ENCODE data around the gene RIMKLA.

The RIMKLA gene

DNA sequence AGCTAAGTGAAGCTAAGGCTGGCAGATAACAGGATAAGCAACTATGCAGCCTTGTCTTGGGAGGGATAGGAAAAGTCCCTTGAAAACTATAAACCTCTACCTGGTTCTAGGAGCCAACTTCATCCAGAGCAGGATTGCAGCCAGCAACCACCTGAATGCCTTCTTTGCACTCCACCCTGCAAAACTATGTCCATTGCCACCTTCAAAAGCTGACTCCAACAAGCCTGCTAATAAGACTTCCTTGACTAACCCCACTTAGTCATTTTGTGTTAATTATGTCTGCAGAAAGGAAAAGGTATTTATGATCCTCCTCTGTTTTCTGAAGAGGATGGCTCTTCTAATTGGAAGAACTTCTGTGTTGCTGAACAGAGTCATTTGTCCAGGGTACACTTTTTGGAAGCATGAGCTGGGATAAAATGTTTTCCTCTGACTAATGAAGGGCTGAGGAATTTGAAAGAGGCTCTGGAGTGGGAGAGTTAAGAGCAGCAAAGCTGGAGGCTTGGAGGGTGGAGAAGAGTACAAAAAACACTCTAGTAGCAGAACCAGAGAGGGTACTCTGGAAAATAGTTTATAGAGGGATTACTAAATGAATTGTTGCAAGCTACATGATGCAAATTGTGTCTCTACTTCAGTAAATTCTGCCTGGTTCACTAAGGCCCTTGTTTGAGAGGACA, 9.6 kb upstream of the RIMKLA start:
- no peak for DNase-seq (ENCODE audit: extremely low read depth in 1 of 2, low read depth in 1 of 2)

- DNase-seq (ENCODE audit: extremely low read depth in 1 of 2, low read depth in 1 of 2): no peak
Measured at GRCh38 chr1:42372796-42373195, 7.8 kb upstream of the RIMKLA start.

- no peak for DNase-seq (ENCODE audit: extremely low read depth in 1 of 2, low read depth in 1 of 2)
Measured at GRCh38 chr1:42379794-42380585, 602 bp upstream of the RIMKLA start.

DNA sequence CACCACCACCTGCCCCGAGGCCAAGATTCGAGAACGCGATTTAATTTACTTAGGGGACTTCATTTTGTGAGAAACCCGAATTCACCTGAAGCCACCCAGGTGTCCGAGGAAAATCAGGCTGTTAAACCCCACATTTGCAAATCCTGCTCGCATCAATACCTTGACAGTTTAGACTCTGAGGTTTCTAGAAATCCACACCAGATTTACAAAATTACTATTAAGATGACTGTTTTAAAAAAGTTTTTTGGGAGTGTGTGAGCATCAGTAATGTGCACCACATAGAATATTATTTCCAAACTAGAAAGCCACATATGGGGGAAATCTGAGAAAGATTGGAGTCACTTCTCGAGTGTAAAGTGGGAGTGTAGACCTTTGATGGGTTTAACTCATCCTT, 685 bp downstream of the RIMKLA start:
- DNase-seq (ENCODE audit: extremely low read depth in 1 of 2, low read depth in 1 of 2): no peak

DNA sequence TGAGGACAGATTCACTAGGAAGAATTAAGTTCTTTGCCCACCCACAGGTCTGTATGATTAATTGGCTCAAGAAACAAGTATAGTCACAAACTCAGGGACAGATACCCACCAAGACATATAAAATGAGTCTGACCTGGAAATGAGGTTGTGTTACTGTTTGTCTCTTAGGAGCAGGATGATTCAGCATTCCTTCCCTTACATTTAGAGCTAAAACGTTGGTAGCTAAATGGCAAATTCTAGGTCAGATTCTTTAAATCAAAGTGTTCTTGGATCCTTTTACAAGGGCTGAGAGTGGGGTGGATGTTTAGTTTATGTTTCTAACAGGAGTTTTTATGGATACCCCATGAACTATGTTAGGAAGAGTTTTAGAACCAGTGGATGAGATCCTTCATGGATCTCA, 4.7 kb downstream of the RIMKLA start:
- DNase-seq (ENCODE audit: extremely low read depth in 1 of 2, low read depth in 1 of 2): no peak

- DNase-seq (ENCODE audit: extremely low read depth in 1 of 2, low read depth in 1 of 2): no peak
Measured at GRCh38 chr1:42386051-42386450, 5.5 kb downstream of the RIMKLA start.

DNA sequence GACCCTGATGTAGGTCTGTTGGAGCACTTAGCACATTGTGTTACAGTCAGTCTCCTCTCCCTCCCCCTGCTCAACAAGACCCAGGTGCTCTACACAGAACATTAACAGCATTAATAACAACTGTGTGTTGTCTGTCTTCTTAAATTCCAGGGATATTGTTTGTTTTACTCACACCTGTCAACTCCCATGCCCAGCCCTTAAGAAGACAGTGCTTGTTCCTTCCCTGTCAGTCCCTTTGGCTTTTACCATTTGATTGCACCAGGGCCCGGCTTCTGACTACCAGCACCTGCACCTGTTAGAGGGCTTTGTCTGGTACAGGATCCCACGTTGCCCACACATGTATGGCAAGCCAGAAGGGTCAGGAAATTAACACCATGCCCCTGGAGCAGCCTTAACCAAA, 11.7 kb downstream of the RIMKLA start:
- DNase-seq (ENCODE audit: extremely low read depth in 1 of 2, low read depth in 1 of 2): no peak

GRCh38 chr1:42392967-42393848, 12.6 kb downstream of the RIMKLA start:
- DNase-seq (ENCODE audit: extremely low read depth in 1 of 2, low read depth in 1 of 2): no peak

- DNase-seq (ENCODE audit: extremely low read depth in 1 of 2, low read depth in 1 of 2): no peak
Measured at GRCh38 chr1:42399315-42400100, 18.9 kb downstream of the RIMKLA start.

- DNase-seq (ENCODE audit: extremely low read depth in 1 of 2, low read depth in 1 of 2): no peak
Measured at GRCh38 chr1:42403880-42404400, 23.3 kb downstream of the RIMKLA start.

DNA sequence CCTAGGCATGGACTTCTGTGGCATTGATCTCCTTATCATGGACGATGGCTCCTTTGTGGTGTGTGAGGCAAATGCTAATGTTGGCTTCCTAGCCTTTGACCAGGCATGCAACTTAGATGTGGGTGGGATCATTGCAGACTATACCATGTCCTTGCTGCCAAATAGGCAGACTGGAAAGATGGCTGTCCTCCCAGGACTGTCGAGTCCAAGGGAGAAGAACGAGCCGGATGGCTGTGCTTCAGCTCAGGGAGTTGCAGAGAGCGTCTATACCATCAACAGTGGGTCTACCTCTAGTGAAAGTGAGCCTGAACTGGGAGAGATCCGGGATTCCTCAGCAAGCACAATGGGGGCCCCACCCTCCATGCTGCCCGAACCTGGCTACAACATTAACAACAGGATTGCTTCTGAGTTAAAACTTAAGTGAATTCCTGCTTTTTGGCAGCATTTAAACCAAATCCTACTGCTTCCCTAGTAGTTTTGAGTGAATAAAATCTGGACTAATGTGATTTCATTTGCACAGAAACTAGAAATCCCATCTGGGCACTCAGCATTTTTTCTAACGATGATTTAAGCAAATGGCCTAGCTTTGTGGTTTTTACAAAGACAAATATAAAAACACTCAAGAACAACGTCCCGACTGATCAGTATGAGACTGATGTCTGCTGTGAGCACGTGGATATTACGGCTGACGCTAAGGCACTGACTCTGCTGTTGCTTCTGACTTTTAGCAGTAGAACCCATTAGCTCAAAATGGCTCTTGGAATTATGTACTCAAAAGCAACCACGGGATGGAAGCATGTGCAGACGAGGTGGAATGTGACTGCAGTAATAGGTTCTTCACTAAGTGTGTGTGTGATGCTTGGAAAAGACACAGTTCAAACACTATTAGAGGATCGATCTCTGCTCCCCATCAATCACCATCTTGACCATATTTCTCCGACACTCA, 34.2 kb downstream of the RIMKLA start:
- DNase-seq (ENCODE audit: extremely low read depth in 1 of 2, low read depth in 1 of 2): no peak

- no peak for DNase-seq (ENCODE audit: extremely low read depth in 1 of 2, low read depth in 1 of 2)
Measured at GRCh38 chr1:42417166-42417565, 36.6 kb downstream of the RIMKLA start.

DNA sequence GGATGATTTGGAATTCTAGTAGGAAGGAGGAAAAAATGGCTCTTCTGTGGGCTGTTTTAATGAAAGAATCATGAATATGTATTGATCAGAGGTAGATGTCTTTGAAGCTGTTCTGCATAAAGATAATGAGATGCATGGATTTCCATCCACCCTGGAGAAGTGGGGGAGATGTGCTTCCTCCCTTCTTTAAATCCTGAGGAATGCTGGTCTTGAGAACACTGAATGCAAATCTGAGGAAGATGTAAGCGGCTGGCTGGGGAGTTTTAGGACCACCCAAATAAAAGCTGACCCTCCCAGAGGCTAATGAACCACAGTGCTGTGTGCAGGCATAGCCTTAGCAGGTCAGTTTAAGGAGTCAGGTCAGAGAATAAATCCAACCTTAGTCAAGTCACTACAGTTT, 37.9 kb downstream of the RIMKLA start:
- DNase-seq (ENCODE audit: extremely low read depth in 1 of 2, low read depth in 1 of 2): no peak

GRCh38 chr1:42419126-42419821, 38.7 kb downstream of the RIMKLA start:
- DNase-seq (ENCODE audit: extremely low read depth in 1 of 2, low read depth in 1 of 2): no peak

DNA sequence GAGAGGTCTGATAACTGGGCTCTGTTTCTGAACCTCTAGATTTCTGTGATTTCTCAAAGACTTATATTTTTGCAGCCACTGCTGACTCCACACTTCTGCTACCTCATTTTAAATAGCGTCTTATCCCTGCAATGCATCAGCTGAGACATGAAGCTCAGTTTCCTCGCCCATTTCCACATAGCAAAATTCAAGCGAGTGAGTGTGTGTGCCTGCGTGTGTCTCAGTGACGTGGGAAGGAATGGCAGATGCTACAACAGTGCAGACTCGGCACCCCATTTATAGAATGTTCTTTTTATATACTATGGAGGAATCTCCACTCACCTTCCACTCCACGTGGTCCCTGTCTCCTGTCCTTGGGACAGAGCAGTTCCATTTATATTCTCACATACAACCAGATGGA, 39.5 kb downstream of the RIMKLA start:
- DNase-seq (ENCODE audit: extremely low read depth in 1 of 2, low read depth in 1 of 2): no peak

- DNase-seq (ENCODE audit: extremely low read depth in 1 of 2, low read depth in 1 of 2): no peak
Measured at GRCh38 chr1:42420911-42421585, 40.5 kb downstream of the RIMKLA start.

DNA sequence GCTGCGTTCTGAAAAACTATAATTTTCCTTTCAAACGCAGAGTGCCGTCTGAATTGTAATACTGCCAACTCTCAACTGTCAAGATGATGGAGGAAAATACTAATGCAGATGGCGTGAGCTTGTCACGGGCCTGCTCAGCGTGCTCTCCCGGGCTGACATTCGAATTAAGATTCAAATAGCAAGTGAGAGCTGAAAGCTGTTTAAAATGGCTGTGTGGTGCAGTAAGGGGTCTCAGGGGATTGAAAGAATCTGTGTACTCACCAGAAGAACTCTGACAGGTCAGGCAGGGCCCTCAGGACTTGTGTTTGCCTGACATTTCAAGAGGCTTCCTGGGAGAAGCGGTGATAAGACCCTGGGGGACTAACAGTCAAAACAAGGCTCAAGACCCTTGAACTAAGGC, 42.1 kb downstream of the RIMKLA start:
- DNase-seq (ENCODE audit: extremely low read depth in 1 of 2, low read depth in 1 of 2): no peak

DNA sequence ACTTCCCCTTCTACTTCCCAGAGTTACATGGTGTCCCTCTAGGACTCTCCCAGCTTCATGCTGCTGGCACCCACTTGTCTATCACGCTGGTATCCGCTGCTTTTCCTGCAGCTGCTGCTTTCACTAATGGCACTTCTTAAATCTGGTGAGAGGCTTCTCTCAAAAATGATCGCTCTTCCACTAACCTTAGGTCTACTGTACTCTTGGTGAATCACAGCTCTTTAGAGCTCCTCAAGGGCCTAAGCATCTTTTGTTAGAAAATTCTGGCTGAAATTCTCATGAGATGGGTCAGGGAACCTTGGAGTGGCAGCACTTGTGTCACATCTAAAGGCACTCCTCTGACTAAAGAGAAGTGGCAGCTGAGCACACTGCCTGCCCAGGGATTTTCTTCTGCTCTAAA, 43.1 kb downstream of the RIMKLA start:
- no peak for DNase-seq (ENCODE audit: extremely low read depth in 1 of 2, low read depth in 1 of 2)
